ENCODE data around the gene RFX8. TPM values are rescaled to one million over a fixed set of nuclear protein-coding genes. Genes with fewer than 3 reads are reported as not detected.

RFX8 gene
- total and polyA plus RNA-seq, 10 of the 15 experiments (the other 5 are each of a cell fraction or from before 2014, with no cell fraction given), result 0.19 TPM; not detected in 9

GRCh38 chr2:101362777-101363176 is 112.1 kb downstream of the RFX8 start:
- ChIA-PET CTCF (interaction anchor here (0.8 to 3.7 kb wide), 3 partner anchors 10 to 21 kb away, joined by 3 to 18 read pairs (median 4); no protein-coding TSS in a partner anchor), RAD21 (ENCODE audit: unreplicated experiment) (interaction anchor here (1.1 kb wide), 1 partner anchor 527 kb away, joined by 3 read pairs; no protein-coding TSS in a partner anchor), POLR2A (no interaction called here), SMC1A (ENCODE audit: uncharacterized antibody, unreplicated experiment) (interaction anchor here (0.6 to 1.7 kb wide), 5 partner anchors 13 to 62 kb away, joined by 3 to 5 read pairs (median 3); no protein-coding TSS in a partner anchor)
- Histone ChIP-seq H3K27me3 (replicated peaks in 1 of 2; ENCODE audit: control insufficient read depth in 2 of 2, insufficient read depth in 2 of 2, low read length in 1 of 2) (0 out of 4 replicates have a peak, but pooled peaks cover 0 to 4% of the 10 kb centered on the region in 2 experiments), H3K79me2 (ENCODE audit: control insufficient read depth, insufficient read depth, low read length) (no peaks in the 10 kb centered on the region), H3K4me2 (ENCODE audit: control insufficient read depth, insufficient read depth) (no peak overlapping the region), H3K9ac (ENCODE audit: control insufficient read depth, insufficient read depth, low read length) (no peak overlapping the region), H3K36me3 (ENCODE audit: control insufficient read depth in 2 of 2, insufficient read depth in 2 of 2, low read length in 1 of 2) (no peaks in the 10 kb centered on the region), H3K4me3 (no peak overlapping the region), H3K9me3 (replicated peaks; ENCODE audit: control insufficient read depth, insufficient read depth, low read length) (no peaks in the 10 kb centered on the region), H3K4me1 (ENCODE audit: control insufficient read depth, insufficient read depth, low read length) (no peaks in the 10 kb centered on the region), H2AFZ (ENCODE audit: control insufficient read depth, low read depth, low read length) (no peak overlapping the region), H3K27ac (ENCODE audit: control insufficient read depth, insufficient read depth) (no peak overlapping the region), H4K20me1 (ENCODE audit: control insufficient read depth, insufficient read depth) (no peaks in the 10 kb centered on the region)
- TF ChIP-seq E2F4 (IDR thresholded peaks at IDR 0.05; ENCODE audit: low read depth, low read length), result no peak
- no peak for TF ChIP-seq CREM (IDR thresholded peaks at IDR 0.05; ENCODE audit: low read depth)
- TF ChIP-seq POLR2A (IDR thresholded peaks at IDR 0.05; ENCODE audit: low read depth, low read length), result no peak
- TF ChIP-seq NFXL1 (IDR thresholded peaks at IDR 0.05; ENCODE audit: borderline replicate concordance), result no peak
- no peak for TF ChIP-seq POU2F2 (IDR thresholded peaks at IDR 0.05; ENCODE audit: borderline replicate concordance, low read depth, low read length)
- no peak for TF ChIP-seq EGR1 (IDR thresholded peaks at IDR 0.05; ENCODE audit: borderline replicate concordance in 1 of 2, low read depth in 2 of 2, low read length in 2 of 2)
- no peak for TF ChIP-seq ESRRA (IDR thresholded peaks at IDR 0.05; ENCODE audit: low read length)
- TF ChIP-seq SMAD5 (IDR thresholded peaks at IDR 0.05; ENCODE audit: low read depth), result no peak
- no peak for TF ChIP-seq YBX1 (IDR thresholded peaks at IDR 0.05)
- TF ChIP-seq BCL3 (IDR thresholded peaks at IDR 0.05; ENCODE audit: borderline replicate concordance, insufficient read depth, low read depth, low read length, poor library complexity, severe bottlenecking), result no peak
- TF ChIP-seq PBX3 (IDR thresholded peaks at IDR 0.05; ENCODE audit: insufficient replicate concordance, low read depth, low read length), result no peak
- TF ChIP-seq MEF2A (IDR thresholded peaks at IDR 0.05; ENCODE audit: insufficient read depth, low read depth, low read length), result no peak
- no peak for TF ChIP-seq PAX5 (IDR thresholded peaks at IDR 0.05; ENCODE audit: borderline replicate concordance, low read depth, low read length)
- TF ChIP-seq MLLT1 (IDR thresholded peaks at IDR 0.05), result no peak
- TF ChIP-seq RUNX3 (IDR thresholded peaks at IDR 0.05; ENCODE audit: low read length), result no peak
- no peak for DNase-seq (ENCODE audit: low read depth, low spot score)
- BruUV-seq (replicated peaks), result no TSS peak
- in situ Hi-C loops (cut with MboI) (no loop called here), intact Hi-C loops (cut with micrococcal nuclease; ENCODE audit: unreplicated experiment) (no loop called here)
- WGBS (ENCODE audit: insufficient coverage, insufficient replicate concordance, low lambda C conversion rate, missing lambda C conversion rate), result 39% methylated on average over 4 of the region's 4 CpGs
- no peak for ATAC-seq
- no peak for FAIRE-seq

Data from GM12878 (cell line).